Activated effector memory CD4-positive, alpha-beta T cell treated with Interleukin-2 at 50 U/mL for 16 hours (primary cell): ENCODE data around the gene ZNF329.
A peak's percentile ranks its signal among the peaks of the same experiment; 100 is the strongest.
"Not testable (repeated sequence)": the region's sequence is repeated elsewhere in the genome, so short reads cannot be mapped to it uniquely, and the experiment has no call there.

ENCODE experiments used
- DNase-seq: peaks from one replicate; pipeline ENCODE4 v3.0.0-alpha.2; 2020

Gene ZNF329

GRCh38 chr19:58150328-58150921, at the start of gene ZNF329:
Gene ZNF329, minus strand, starts transcription at chr19:58150789. Its CDS starts 21,286 bp downstream, at chr19:58129503.
- peak; percentile 84 for DNase-seq

- DNase-seq, result no peak
Observed at GRCh38 chr19:58196901-58197616, 46.5 kb upstream of the ZNF329 start.

- DNase-seq, result no peak
Observed at GRCh38 chr19:58183817-58184215, 33.2 kb upstream of the ZNF329 start.

DNA sequence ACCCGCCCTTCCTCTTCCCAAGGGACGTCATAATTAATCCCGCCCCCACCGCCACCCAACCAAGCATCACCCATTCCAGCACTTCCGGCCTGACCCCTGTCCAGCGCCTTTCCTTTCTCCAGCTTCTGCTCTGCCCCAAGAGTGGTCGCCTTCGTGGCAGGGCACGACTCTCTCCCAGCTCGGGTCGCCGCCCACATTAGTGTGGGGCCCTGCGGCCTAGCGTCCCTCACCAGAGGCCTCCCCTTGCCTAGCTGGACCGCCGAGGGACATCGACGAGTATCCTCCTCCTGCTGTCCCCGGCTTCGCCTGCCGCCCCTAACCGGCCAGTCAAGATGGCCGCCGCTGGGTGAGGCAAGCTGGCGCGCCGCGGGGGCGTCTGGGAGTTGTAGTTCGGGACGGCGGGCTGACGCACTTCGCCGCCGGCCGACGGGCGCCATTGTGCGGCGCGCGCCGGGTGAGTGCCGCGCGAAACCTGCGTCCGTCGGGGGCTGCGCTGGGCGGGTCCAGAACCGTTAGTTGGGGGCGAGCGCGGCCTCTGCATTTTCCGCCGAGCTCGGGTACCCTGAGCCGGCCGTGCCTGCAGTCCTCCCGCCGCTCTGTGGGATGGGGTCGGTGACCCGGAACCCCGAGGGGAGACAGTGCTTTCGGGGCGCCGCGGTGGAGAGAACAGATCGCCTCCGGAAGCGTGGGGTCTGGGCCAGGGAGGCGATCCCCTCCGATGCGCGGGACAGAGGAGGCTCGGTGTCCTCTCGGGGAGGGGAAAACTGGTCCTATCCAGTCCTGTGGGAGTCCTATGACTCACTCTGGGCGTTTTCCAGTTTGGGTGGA, 32.6 kb upstream of the ZNF329 start, which contains the start of gene ZNF274:
ZNF274 (plus strand) TSS at position 73 of the 828 bp plus-strand sequence. CDS start 905 bp downstream, outside the sequence.
- DNase-seq, result peak; percentile 86

DNA sequence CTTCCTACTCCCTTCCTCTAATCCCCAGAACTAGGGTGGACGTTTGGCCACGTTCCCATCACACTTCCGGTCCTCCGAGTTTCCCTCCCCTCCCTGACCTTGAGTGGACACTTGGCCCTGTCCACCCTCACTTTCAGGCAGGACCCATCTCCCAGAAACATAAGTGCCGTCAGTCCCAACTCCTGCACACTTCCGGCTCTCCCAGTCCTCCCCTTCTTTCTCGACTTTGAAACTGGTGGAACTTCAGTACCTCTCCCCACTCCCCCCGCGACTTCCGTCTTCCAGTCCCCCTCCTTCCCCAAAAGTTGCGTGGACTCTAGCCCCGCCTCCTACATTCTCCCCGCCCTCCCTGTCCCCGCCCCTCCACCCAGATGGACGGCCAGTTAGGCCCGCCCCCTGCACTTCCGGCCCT, 32.0 kb upstream of the ZNF329 start:
- DNase-seq, result peak; percentile 77

GRCh38 chr19:58181902-58182576, 31.4 kb upstream of the ZNF329 start:
- DNase-seq, result peak; percentile 33

DNA sequence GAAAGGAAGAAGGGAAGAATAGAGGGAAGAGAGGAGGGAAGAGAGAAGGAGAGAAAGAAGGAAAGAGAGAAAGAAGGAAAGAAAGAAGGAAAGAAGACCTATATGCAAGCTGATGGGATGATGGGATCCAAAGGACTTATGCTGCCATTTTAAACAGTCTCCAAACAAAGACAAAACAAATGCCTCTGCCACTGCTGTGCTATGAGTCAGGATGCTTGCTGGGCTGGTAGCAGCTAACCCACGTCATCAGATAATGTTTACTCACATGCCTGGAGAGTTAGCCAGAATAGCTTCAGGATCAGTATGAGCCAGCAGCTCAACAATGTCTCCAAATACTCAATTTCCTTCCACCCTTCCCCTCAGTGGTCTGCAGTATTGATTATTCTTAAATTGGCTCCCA, 20.3 kb upstream of the ZNF329 start:
- DNase-seq, result no peak

DNA sequence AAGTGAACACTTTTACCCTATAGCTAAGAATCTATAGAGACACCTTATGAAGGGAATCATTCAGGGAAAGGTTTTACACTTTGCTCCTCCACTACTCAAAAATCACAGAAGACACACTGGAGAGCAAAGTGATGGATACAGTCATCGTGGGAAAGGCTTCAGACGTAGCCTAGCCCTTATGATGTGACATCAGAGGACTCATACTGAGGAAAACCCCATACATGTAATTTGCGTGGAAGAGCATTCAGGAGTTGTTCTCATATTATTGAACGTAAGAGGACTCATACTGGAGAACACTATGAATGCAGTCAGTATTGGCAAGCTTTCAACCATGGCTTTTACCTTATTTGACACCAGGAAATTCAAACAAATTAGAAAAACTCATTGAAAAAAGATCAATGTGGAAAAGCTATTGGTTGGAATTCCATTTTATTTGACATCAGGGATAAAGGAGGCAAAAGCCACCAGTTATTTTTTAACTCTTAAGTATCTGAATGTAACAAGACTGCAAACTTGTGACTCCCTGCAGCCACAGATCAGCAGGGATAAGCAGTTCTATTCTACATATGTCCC, 16.2 kb upstream of the ZNF329 start:
- no peak for DNase-seq

- no peak for DNase-seq
Observed at GRCh38 chr19:58166268-58166667, 15.7 kb upstream of the ZNF329 start.

DNA sequence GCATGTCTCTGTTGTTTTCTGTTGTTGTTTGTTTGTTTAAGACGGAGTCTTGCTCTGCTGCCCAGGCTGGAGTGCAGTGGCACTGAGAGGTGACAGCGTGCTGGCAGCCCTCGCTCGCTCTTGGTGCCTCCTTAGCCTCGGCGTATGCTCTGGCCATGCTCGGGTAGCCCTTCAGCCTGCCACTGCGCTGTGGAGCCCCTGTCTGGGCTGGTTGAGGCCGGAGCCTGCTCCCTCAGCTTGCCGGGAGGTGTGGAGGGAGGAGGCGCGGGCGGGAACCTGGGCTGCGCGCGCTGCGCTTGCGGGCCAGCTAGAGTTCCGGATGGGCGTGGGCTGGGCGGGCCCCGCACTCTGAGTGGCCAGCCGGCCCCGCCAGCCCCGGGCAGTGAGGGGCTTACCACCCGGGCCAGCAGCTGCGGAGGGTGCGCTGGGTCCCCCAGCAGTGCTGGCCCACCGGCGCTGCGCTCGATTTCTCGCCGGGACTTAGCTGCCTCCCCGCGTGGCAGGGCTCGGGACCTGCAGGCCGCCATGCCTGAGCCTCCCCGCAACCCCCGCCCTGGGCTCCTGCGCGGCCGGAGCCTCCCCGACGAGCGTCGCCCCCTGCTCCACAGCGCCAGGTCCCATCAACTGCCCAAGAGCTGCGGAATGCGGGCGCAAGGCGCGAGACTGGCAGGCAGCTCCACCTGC, 6.6 kb upstream of the ZNF329 start:
- no peak for DNase-seq

DNA sequence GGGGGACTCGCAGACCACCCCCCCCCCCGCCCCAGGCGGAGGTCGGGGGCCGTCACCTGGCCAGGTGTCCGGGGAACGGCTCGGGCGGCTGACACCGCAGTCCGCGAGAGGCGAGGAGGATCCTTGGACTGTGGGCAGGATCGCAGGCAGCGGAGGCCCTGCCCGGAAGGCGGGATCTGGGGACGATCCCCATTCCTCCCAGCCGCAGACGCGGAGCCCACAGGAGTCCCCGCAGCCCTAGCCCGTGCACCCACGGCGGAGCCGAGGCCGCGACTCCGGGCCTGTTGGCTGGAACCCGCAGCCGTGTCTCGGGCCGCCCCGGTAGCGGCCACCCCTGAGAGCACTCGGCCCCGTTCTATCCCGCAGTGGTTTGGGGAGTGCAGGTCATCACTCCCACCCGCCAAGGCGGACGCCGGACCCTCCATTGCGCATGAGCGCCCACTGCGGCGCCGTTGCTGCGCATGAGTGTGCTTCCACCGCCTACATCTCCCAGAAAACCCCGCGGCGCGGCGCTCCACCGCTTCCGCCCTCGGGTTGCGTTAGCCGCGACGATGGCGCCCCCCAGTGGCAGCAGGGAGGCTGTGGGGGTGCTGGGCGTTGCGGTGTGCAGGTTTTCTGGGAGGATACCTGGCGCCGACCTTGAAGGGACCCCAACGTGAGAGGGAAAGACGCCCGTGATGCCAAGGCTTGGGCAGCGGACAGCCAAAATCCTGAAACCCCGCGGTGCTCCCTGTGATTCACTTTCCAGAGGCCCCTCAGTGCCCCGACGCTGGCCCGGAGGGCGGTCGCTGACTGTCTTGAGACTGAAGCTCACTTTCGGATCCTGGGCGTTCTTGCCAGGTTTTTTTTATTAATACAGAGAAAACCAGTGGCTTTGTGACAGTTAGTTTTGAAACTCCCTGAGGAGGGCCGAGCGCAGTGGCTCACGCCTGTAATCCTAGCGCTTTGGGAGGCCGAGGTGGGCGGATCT, 4.4 kb upstream of the ZNF329 start:
- DNase-seq, result peak; percentile 95

- DNase-seq, result no peak
Observed at GRCh38 chr19:58154287-58154678, 3.7 kb upstream of the ZNF329 start.

GRCh38 chr19:58153386-58153785, 2.8 kb upstream of the ZNF329 start:
- no peak for DNase-seq

DNA sequence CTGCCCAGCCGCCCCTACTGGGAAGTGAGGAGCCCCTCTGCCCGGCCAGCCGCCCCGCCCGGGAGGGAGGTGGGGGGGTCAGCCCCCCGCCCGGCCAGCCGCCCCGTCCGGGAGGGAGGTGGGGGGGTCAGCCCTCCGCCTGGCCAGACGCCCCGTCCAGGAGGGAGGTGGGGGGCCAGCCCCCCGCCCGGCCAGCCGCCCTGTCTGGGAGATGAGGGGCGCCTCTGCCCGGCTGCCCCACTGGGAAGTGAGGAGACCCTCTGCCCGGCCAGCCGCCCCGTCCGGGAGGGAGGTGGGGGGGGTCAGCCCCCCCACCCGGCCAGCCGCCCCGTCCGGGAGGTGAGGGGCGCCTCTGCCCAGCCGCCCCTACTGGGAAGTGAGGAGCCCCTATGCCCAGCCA, 3.1 kb downstream of the ZNF329 start:
- not testable (repeated sequence) for DNase-seq

DNA sequence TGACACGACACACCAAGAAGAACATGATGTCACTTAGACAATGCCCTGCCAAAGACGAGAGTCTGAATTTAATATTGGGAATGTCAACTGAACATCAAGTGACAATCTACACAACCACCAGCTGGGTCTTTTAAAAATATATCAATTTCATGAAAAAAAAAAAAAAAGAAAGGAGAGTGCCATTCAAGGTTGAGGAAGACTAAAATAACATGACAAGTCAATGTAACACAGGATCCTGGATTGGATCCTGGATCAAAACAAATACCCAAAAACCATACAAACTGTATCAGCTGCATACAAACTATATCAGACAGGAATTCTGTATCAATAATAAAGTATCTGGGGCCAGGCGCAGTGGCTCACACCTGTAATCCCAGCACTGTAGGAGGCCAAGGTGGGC, 4.7 kb downstream of the ZNF329 start:
- DNase-seq, result no peak

- no peak for DNase-seq
Observed at GRCh38 chr19:58134244-58134643, 16.3 kb downstream of the ZNF329 start.

DNA sequence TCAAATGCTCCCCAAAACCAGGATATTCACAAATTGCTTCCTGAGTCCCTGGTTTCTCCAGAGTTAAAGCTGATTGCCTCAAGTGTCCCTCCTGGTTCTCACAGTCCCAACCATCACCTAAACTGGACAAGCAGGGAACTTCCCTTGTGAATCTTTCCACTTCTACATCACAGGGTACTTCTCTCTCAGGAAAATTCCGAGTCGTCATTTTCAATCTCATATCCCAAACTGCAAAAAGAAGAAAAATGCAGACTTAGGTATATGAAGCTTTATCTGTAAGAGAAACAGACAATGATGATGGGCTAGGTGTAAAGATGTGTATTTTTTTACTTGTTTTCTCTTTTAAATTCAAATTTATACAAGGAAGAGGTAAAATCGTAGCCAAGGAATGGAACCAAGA, 21.3 kb downstream of the ZNF329 start:
- no peak for DNase-seq

DNA sequence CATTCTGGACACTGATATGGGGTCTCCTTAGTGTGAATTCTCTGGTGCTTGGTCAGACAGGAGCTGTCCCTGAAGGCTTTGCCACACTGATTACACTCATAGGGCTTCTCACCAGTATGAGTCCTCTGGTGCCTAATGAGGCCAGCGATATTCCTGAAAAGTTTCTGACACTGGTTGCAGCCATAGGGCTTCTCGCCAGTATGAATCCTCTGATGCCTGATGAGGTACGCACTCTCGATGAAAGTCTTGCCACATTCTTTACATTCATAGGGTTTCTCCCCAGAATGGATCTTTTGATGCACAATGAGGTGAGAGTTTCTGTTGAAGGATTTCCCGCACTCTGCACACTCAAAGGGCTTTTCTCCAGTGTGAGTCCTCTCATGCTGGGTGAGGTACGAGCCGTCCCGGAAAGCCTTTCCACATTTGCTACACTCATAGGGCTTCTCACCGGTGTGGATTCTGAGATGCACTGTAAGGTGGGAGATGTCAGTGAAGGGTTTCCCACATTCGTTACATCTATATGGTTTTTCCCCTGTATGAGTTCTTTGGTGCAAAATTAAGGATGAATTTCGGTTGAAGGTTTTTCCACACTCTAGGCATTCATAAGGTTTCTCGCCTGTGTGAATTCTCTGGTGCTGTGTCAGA, 22.4 kb downstream of the ZNF329 start:
- DNase-seq, result no peak

DNA sequence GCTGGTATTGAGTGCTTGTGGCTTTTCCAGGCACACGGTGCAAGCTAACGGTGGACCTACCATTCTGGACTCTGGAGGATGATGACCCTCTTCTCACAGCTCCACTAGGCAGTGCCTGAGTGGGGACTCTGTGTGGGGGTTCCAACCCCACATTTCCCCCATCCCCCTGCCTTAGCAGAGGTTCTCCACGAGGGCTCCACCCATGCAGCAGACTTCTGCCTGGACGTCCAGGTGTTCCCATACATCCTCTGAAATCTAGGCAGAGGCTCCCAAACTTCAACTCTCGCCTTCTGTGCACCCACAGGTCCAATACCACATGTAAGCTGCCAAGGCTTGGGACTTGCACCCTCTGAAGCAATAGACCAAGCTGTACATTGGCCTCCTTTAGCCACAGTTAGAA, 27.2 kb downstream of the ZNF329 start:
- no peak for DNase-seq

- no peak for DNase-seq
Observed at GRCh38 chr19:58118979-58119733, 31.4 kb downstream of the ZNF329 start.
